ENCODE measurements around the gene HSFX3.
A peak's percentile ranks its signal among the peaks of the same experiment; 100 is the strongest.
"Not testable (repeated sequence)": the region's sequence is repeated elsewhere in the genome, so short reads cannot be mapped to it uniquely, and the experiment has no call there.

Gene HSFX3

DNA sequence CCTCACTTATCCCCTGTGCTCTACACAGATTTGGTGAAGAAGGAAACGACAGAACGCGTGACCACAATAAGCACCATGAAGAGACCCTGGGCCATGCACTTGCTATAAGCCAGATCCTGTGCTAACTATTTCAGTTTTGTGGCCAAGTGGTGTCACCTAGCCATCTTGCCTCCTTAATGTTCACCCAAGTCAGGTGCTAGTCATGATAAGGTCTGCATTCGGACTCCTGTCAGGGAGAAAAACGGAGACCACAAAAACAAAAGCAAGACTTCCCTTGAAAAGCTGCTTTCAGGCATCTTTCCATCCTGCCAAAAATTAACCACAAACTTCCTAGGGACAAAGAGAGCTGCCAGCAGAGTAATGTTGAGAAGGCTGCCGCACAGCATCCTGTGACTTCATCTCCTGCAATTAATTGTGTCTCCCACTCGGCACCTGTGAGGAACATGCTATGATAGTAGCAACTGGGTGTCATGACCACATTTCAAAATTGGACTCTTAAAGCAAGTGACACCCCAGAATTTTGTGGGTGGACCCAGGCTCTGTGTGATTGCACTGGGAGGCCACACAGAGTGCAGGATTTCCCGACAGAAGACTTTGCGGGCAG lies 35.8 kb downstream of the HSFX3 start:
- no peak for DNase-seq

GRCh38 chrX:149512225-149512885 lies 37.4 kb downstream of the HSFX3 start:
- DNase-seq = no peak

DNA sequence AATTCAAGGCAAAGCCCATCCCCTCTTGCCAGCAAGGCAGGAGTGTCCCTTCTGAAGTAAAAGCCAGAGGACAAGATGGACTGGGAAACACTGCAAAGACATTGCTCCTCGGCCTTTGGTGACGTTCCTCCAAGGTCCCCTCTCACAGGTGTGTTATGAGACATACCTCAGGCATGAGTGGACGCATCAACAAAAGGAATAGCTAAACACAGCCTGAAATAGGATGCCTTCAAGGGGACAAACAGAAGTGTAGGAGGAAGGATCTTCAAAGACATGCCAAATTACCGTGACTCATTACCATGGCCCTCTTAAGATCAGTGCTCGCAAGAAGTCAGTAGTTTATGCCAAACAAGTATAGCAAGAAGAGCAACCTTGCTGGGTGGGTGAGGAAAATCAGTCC lies 38.6 kb downstream of the HSFX3 start:
- no peak for DNase-seq

DNA sequence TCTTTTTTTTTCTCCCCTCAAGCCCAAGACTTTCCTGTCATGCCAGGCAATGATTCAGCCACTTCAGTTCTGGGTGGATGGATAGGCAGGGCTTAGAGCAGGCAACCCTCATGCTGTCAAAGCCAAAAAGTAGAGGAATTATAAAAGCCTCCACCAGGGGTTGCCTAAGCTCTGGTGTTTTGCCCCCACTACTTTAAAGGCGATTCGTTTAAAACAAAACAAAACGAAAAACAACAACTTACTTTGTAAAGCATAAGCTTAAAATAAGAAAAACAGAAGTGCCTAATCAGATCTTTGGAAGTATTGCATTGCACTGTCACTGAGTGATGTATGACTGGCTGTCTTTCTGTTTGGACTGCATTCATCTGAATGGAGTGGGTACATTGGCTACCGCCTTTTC lies 39.3 kb downstream of the HSFX3 start:
- DNase-seq = no peak

- DNase-seq = no peak
Measured at GRCh38 chrX:149508467-149508866, 41.3 kb downstream of the HSFX3 start.

GRCh38 chrX:149506349-149506748 lies 43.4 kb downstream of the HSFX3 start:
- DNase-seq = no peak

GRCh38 chrX:149505671-149506070 lies 44.1 kb downstream of the HSFX3 start:
- DNase-seq = no peak

- peak; percentile 60 for DNase-seq
Measured at GRCh38 chrX:149504915-149505651, 44.6 kb downstream of the HSFX3 start, which contains the start of gene IDS. IDS (minus strand) TSS chrX:149505306; CDS start chrX:149505137, 169 bp downstream.

- DNase-seq = peak; percentile 29
Measured at GRCh38 chrX:149504226-149504914, 45.4 kb downstream of the HSFX3 start.

DNA sequence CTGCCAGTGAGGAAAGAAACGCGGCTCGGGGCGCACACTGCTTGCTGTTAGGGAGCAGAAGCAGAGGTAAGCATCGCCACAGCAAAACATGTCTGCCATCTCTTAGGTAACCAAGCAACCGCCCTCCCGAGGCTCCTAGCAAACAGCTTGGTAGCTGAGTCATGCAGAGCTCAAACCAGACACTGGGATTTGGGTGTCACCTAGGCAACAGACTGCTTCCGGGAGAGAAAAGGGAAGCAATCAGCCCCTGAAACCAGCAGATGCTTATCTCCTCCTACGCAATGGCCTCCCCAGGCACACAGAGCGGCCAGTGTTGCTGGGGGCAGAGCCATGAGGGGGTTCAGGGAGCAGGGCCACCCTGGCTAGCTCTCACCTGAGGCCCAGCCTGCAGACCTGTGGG lies 46.3 kb downstream of the HSFX3 start:
- DNase-seq = not testable (repeated sequence)

DNA sequence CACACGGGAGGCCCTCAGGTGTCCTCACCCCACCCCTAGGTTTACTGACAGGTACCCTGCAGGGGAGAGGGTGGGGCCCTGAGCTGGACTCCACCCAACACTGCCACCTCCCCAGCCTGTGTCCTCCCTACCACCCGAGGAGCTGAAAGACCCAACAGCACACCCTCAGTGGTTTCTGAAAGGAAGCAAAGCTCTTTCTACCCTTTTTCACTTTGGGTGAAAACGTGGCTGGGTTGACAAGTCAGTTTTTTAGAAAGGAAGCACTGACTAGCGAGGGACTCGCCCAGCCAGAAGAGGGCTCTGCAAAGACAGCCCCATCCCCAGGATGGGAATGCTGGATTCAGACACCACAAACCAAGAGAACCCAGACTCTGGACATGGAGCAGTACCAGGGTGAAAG lies 46.8 kb downstream of the HSFX3 start:
- DNase-seq = not testable (repeated sequence)

DNA sequence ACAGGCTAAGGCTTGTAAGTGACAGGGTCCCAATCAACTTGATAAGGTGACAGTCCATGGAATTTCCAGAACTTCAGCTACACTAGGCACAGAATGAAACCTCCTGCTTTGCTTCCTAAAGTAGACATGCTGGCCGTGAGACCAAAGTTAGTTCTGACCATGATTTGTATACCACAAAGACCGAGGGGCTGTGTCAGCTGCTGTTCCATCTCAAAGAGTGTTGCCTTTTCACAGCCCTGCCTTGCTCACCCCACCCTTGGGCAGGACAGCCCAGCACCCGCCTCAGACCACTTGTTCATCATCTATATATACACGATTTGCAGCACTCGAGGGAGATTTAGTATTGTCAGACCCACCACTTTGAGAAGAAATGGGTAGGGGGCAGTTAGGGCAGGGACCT lies 50.0 kb downstream of the HSFX3 start:
- DNase-seq = no peak

DNA sequence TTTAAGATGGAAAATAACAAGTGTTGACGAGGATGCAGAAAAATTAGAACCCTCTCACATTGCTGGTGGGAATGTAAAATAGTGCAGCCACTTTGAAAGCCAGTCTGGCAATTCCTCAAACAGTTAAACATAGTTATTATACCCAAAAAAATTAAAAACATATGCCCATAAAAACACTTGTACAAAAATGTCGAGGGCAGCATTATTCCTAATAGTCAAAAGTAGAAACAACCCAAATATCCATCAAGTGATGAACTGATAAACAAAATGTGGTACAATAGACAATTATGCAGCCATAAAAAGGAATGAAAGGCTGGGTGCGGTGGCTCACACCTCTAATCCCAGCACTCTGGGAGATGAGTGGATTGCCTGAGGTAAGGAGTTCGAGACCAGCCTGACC lies 51.0 kb downstream of the HSFX3 start:
- no peak for DNase-seq

Data from NCI-H1436 treated with DMSO at 0.1 percent for 48 hours (cell line).